IPS DF 4.7 (cell line): ENCODE results near the gene LRRC43.
A peak's percentile ranks its signal among the peaks of the same experiment; 100 is the strongest.
"Not testable (repeated sequence)": the region's sequence is repeated elsewhere in the genome, so short reads cannot be mapped to it uniquely, and the experiment has no call there.

Experiments used
- DNase-seq: peaks from one replicate; pipeline ENCODE4 v3.0.0-alpha.2; 2013; ENCODE audit warnings: low spot score; ENCODE audit errors: extremely low read depth

The LRRC43 gene

GRCh38 chr12:122190842-122191668 lies 8.1 kb downstream of the LRRC43 start:
- peak; percentile 81 for DNase-seq

- DNase-seq: no peak
These were observed 9.5 kb downstream of the LRRC43 start for GRCh38 chr12:122192441-122192840.

GRCh38 chr12:122194804-122195203 lies 11.9 kb downstream of the LRRC43 start:
- DNase-seq: no peak

- DNase-seq: no peak
These were observed 12.5 kb downstream of the LRRC43 start for GRCh38 chr12:122195405-122195804.

- DNase-seq: no peak
These were observed 14.7 kb downstream of the LRRC43 start for GRCh38 chr12:122197612-122197966.

- DNase-seq: no peak
These were observed 16.8 kb downstream of the LRRC43 start for GRCh38 chr12:122199484-122200355.

- DNase-seq: no peak
These were observed 17.7 kb downstream of the LRRC43 start for GRCh38 chr12:122200541-122201175.

GRCh38 chr12:122201381-122201780 lies 18.5 kb downstream of the LRRC43 start:
- no peak for DNase-seq

- DNase-seq: no peak
These were observed 19.1 kb downstream of the LRRC43 start for GRCh38 chr12:122202017-122202416.

- not testable (repeated sequence) for DNase-seq
These were observed 19.9 kb downstream of the LRRC43 start for GRCh38 chr12:122202811-122203210.

GRCh38 chr12:122203301-122204166 lies 20.6 kb downstream of the LRRC43 start, which contains the start of gene B3GNT4:
TSS of gene B3GNT4 (plus strand) at chr12:122203709. CDS start at chr12:122204619, 910 bp downstream.
- no peak for DNase-seq

GRCh38 chr12:122204167-122205052 lies 21.5 kb downstream of the LRRC43 start:
- DNase-seq: no peak

- DNase-seq: no peak
These were observed 22.4 kb downstream of the LRRC43 start for GRCh38 chr12:122205053-122205925.

- DNase-seq: no peak
These were observed 23.4 kb downstream of the LRRC43 start for GRCh38 chr12:122206111-122206881.

GRCh38 chr12:122206976-122207375 lies 24.1 kb downstream of the LRRC43 start:
- no peak for DNase-seq

GRCh38 chr12:122207391-122207790 lies 24.5 kb downstream of the LRRC43 start:
- no peak for DNase-seq

- DNase-seq: no peak
These were observed 25.3 kb downstream of the LRRC43 start for GRCh38 chr12:122208073-122208820.
